ENCODE results near the gene C2orf76.
"Not testable (repeated sequence)": the region's sequence is repeated elsewhere in the genome, so short reads cannot be mapped to it uniquely, and the experiment has no call there.

Gene C2orf76

DNA sequence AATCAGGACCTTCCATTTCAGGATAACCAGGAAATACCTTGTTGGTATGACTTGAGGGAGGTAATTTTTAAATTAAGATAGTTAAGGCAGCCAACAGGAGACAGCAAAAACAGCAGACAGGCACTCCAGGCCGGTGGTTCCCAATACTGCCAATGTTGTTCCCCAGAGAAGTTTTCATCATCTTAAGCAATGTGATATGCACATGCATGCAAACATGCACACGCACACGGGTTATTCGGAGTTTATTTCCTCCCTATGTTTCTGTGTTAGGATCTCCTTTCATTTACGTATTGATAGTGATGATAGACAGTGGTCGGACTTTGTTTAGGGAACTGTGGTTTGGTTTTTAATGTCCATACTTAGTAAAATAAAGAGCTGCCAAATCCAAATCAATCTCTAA, 87.7 kb downstream of the C2orf76 start:
- Histone ChIP-seq H3K9me2 (replicated peaks; ENCODE audit: insufficient read depth, low read length) (no peaks in the 10 kb centered on the region), H3K4me2 (ENCODE audit: low read depth, low read length) (no peak overlapping the region), H2AFZ (ENCODE audit: low read length) (no peak overlapping the region), H3K27me3 (replicated peaks; ENCODE audit: insufficient read depth, low read length) (no peaks in the 10 kb centered on the region), H3K9me3 (replicated peaks; ENCODE audit: insufficient read depth, low read length) (no peaks in the 10 kb centered on the region), H4K20me1 (ENCODE audit: insufficient read depth, low read length) (no peaks in the 10 kb centered on the region), H3K27ac (ENCODE audit: low read length) (no peak overlapping the region), H3K9ac (ENCODE audit: low read length) (no peak overlapping the region), H3F3A (ENCODE audit: insufficient read depth, low read length) (no peaks in the 10 kb centered on the region), H3K4me1 (ENCODE audit: low read length) (no peaks in the 10 kb centered on the region), H3K4me3 (ENCODE audit: low read length) (no peak overlapping the region), H3K36me3 (replicated peaks; ENCODE audit: insufficient read depth, low read length) (no peaks in the 10 kb centered on the region), H3K79me2 (ENCODE audit: low read length) (no peaks in the 10 kb centered on the region)
- DNase-seq, result no peak
- no peak for TF ChIP-seq EZH2phosphoT487 (IDR thresholded peaks at IDR 0.05; ENCODE audit: low read length)
- TF ChIP-seq EZH2 (optimal IDR thresholded peaks at IDR 0.05; ENCODE audit: low read depth, low read length), result no peak
- TF ChIP-seq, protein P1, sequence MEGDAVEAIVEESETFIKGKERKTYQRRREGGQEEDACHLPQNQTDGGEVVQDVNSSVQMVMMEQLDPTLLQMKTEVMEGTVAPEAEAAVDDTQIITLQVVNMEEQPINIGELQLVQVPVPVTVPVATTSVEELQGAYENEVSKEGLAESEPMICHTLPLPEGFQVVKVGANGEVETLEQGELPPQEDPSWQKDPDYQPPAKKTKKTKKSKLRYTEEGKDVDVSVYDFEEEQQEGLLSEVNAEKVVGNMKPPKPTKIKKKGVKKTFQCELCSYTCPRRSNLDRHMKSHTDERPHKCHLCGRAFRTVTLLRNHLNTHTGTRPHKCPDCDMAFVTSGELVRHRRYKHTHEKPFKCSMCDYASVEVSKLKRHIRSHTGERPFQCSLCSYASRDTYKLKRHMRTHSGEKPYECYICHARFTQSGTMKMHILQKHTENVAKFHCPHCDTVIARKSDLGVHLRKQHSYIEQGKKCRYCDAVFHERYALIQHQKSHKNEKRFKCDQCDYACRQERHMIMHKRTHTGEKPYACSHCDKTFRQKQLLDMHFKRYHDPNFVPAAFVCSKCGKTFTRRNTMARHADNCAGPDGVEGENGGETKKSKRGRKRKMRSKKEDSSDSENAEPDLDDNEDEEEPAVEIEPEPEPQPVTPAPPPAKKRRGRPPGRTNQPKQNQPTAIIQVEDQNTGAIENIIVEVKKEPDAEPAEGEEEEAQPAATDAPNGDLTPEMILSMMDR (IDR thresholded peaks at IDR 0.05; ENCODE audit: low read length), result no peak

DNA sequence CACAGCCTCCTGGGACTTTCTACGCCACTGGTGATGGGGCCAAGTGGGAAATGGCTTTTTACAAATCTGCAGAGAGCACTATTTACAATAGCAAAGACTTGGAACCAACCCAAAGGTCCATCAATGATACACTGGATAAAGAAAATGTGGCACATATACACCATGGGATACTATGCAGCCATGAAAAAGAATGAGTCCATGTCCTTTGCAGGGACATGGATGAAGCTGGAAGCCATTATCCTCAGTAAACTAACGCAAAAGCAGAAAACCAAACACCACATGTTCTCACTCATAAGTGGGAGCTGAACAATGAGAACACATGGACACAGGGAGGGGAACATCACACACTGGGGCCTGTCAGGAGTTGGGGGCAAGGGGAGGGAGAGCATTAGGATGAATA, 88.2 kb downstream of the C2orf76 start:
- H3K4me2 ChIP-seq (ENCODE audit: low read depth, low read length); H3K9me3 ChIP-seq (replicated peaks; ENCODE audit: insufficient read depth, low read length); H3K36me3 ChIP-seq (replicated peaks; ENCODE audit: insufficient read depth, low read length); H3K9me2 ChIP-seq (replicated peaks; ENCODE audit: insufficient read depth, low read length); H2AFZ ChIP-seq (ENCODE audit: low read length); H4K20me1 ChIP-seq (ENCODE audit: insufficient read depth, low read length); H3F3A ChIP-seq (ENCODE audit: insufficient read depth, low read length); H3K27ac ChIP-seq (ENCODE audit: low read length); H3K9ac ChIP-seq (ENCODE audit: low read length); H3K27me3 ChIP-seq (replicated peaks; ENCODE audit: insufficient read depth, low read length); H3K79me2 ChIP-seq (ENCODE audit: low read length); DNase-seq; H3K4me3 ChIP-seq (ENCODE audit: low read length); H3K4me1 ChIP-seq (ENCODE audit: low read length): not testable (repeated sequence)

DNA sequence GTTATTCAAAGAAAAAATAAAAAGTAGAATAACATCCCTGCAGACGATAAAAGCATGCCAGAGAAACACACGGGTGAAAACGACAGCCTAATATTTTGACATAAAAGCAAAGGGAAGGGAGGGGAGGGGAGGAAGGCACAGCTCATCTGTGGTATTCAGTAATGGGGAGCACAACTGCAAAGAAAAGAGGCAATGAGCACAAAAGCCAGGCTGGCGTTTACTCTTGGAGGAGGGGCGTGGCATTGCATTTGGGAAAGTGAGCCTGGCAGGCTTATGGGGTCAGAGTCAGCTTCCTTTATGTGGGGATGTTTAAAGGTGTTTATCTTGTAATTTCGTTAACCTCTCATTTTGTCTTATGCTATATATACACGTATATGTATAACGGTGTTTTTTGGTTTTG, 89.8 kb downstream of the C2orf76 start:
- no peak overlapping the region for H3K27ac ChIP-seq (ENCODE audit: low read length)
- no peak overlapping the region for H2AFZ ChIP-seq (ENCODE audit: low read length)
- H3K4me3 ChIP-seq (ENCODE audit: low read length), result no peak overlapping the region
- H3K4me2 ChIP-seq (ENCODE audit: low read depth, low read length), result no peak overlapping the region
- TF ChIP-seq EZH2phosphoT487 (IDR thresholded peaks at IDR 0.05; ENCODE audit: low read length) (no peak), EZH2 (optimal IDR thresholded peaks at IDR 0.05; ENCODE audit: low read depth, low read length) (no peak)
- TF ChIP-seq, protein P1 (IDR thresholded peaks at IDR 0.05; ENCODE audit: low read length), result no peak
- H3K9me3 ChIP-seq (replicated peaks; ENCODE audit: insufficient read depth, low read length), result no peaks in the 10 kb centered on the region
- no peaks in the 10 kb centered on the region for H3K9me2 ChIP-seq (replicated peaks; ENCODE audit: insufficient read depth, low read length)
- no peak overlapping the region for H3K9ac ChIP-seq (ENCODE audit: low read length)
- DNase-seq, result no peak
- no peaks in the 10 kb centered on the region for H3K36me3 ChIP-seq (replicated peaks; ENCODE audit: insufficient read depth, low read length)
- no peaks in the 10 kb centered on the region for H3K27me3 ChIP-seq (replicated peaks; ENCODE audit: insufficient read depth, low read length)
- H3K79me2 ChIP-seq (ENCODE audit: low read length), result no peaks in the 10 kb centered on the region
- no peaks in the 10 kb centered on the region for H3K4me1 ChIP-seq (ENCODE audit: low read length)
- no peaks in the 10 kb centered on the region for H4K20me1 ChIP-seq (ENCODE audit: insufficient read depth, low read length)
- H3F3A ChIP-seq (ENCODE audit: insufficient read depth, low read length), result no peaks in the 10 kb centered on the region

DNA sequence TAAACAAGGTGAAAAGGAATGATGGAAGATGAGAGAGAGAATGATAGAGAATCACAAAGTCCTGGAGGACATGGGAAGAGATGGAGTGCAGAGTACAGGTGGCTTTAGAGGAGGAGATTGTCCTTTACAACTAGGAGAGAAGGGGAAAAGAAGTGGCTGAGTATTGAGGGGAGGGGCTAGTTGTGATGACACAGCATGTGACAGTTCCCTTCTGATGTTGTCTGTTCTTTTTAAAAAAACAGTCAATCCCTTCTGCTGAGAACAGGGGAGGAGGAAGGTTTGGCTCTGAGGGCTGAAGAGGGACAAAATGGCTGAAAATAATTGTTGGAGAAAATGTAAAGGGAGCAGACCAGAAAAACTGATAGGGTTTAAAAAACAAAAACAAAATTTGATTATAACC, 99.0 kb downstream of the C2orf76 start:
- Histone ChIP-seq H3K79me2 (ENCODE audit: low read length) (no peaks in the 10 kb centered on the region), H2AFZ (ENCODE audit: low read length) (no peak overlapping the region), H3K9ac (ENCODE audit: low read length) (no peak overlapping the region), H3K9me2 (replicated peaks; ENCODE audit: insufficient read depth, low read length) (no peaks in the 10 kb centered on the region), H3K27me3 (replicated peaks; ENCODE audit: insufficient read depth, low read length) (no peaks in the 10 kb centered on the region), H3K4me3 (ENCODE audit: low read length) (no peak overlapping the region), H3K4me1 (ENCODE audit: low read length) (no peaks in the 10 kb centered on the region), H3F3A (ENCODE audit: insufficient read depth, low read length) (no peaks in the 10 kb centered on the region), H3K4me2 (ENCODE audit: low read depth, low read length) (no peak overlapping the region), H3K36me3 (replicated peaks; ENCODE audit: insufficient read depth, low read length) (no peaks in the 10 kb centered on the region), H3K9me3 (replicated peaks; ENCODE audit: insufficient read depth, low read length) (no peaks in the 10 kb centered on the region), H3K27ac (ENCODE audit: low read length) (no peak overlapping the region), H4K20me1 (ENCODE audit: insufficient read depth, low read length) (no peaks in the 10 kb centered on the region)
- no peak for DNase-seq
- TF ChIP-seq, protein P1 (IDR thresholded peaks at IDR 0.05; ENCODE audit: low read length), result no peak
- TF ChIP-seq EZH2 (optimal IDR thresholded peaks at IDR 0.05; ENCODE audit: low read depth, low read length), result no peak
- TF ChIP-seq EZH2phosphoT487 (IDR thresholded peaks at IDR 0.05; ENCODE audit: low read length), result no peak
